GM19240 (cell line): ENCODE data around the gene NSDHL.

ENCODE experiments used
- DNase-seq: peaks from one replicate; pipeline ENCODE4 v3.0.0; 2011; ENCODE audit warnings: low spot score; ENCODE audit not compliant: insufficient read length

The NSDHL gene

DNA sequence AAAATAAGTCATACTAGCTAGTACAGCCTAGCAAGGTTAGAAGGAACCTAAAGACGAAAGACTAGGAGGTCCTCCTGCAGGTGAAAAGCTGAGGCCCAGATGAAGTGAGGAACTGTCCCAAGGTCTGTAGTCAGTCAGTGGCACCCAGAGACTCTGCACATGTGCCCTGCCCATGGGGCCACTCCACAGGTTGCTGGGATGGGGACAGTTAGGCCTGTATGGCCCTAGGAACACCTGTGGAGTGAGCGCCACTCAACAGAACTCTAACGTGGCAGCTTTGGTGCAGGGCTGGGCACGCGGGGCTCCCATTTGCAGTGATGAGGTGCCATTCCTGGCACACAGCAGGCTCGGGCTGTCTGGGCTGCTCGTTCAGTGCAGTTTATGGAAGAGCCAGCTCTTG lies 81.8 kb downstream of the NSDHL start:
- DNase-seq, result no peak

DNA sequence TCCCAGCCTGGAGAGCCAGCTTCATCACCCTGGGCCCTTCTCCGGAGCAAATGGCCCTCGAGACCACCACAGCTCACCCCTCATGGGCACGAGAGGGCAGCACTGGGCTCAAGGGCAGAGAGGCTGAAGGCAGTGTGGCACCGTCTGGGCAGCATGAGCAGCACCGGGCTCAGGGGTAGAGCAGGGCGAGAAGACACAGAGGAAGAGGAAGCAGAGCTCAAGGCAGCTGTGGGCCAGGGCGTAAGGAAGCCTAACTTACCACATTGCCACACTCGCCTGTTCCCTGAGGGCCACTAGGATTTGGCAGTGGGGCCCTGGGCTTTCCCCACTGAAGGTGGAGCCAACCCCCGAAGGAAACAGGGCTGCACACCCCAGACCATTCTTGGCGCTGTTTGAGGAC lies 82.5 kb downstream of the NSDHL start:
- no peak for DNase-seq

DNA sequence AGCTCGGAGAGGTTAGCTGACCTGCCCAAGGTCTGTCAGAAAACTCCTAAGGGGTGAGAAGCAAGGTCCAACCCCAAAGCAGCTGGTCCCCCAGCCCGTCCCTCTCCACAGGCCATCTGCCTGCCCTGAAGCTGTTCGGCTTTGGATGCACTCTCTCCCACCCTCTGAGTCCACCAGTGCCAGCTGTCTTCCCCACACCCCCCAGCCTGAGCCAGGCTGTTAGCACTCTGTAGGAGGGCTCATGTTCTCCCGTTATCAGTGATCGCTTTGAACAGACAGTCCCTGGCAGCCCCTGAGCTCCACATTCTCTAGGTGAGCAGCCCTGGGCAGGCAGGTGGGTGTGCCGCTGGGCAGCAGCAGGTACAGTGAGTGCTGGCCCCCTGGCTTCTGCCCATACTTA lies 83.0 kb downstream of the NSDHL start:
- DNase-seq, result no peak

- peak; percentile 50 for DNase-seq
Measured at GRCh38 chrX:152915541-152916241, 84.8 kb downstream of the NSDHL start.

DNA sequence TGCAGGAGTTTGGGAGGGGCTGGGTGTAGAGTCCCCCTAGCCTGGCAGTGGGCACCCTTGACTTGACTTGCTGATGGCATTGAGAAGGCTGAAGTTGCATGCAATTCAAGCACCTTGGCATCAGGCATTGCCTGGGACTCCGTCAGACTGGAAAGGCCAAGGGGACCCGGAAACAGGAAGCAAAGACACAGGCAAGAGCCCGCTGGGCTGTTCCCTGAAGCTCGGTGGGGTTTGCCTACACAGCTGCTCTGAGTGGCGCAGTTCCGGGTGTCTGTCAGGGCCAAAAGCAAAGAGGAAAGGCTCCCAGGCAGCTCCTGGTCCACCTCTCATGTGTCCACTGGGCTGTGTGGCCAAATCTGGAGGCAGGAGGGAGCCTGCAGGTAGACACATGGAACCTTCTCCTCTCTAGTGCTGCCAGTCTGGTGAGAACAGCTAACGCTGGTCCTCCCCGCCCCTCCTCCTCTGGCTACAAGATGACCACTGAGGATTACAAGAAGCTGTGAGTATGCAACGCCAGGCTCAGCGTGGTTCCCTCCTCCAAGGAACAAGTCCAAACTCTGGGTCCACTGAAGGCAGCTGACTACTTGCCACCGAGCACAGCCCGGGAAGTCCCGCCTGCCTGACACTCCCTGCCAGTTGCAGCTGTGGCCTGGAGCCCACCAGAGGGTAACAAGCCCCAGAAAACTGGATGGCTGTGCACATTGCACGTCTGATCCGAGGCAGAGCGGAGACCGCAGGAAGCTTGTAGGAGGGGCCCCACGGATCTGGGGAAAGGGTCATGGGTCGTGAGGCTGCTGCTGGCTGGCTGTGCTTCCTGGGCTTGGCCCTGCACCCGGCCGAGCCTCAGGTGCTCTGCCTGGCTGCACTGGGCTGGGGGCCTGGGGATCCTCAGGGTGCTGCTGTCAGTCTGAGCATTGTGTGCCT lies 87.1 kb downstream of the NSDHL start:
- no peak for DNase-seq

DNA sequence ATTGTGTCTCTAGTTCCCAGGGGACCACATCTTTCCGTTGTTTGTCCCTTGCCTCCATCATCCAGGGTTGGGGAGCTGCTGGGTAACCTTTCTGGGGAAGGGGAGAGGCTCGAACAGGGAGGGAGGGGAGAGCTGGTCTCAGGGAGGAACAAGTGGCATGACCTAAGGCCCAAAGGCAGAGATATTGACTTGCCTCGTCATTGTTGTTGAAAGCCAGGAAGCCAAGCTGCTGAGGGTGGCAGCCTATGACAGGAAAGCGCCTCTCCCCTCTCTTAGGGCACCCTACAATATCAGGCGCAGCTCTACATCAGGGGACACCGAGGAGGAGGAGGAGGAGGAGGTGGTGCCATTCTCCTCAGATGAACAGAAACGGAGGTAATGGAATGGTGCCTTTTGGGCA lies 87.8 kb downstream of the NSDHL start:
- DNase-seq, result no peak
